Thyroid gland (tissue), 4 donors: ENCODE results near the gene TXNDC11. TPM values are rescaled to one million over a fixed set of nuclear protein-coding genes. Genes with fewer than 3 reads are reported as not detected.
A peak's percentile ranks its signal among the peaks of the same experiment; 100 is the strongest.

Experiments used
- DNase-seq, 2 donors: peaks; one replicate each; pipeline ENCODE4 v3.0.0-alpha.2; 2019
- H3K27ac ChIP-seq, 3 donors: fragments of 200-600 bp; sonication (generic); 1 replicate in 2 of 3; 2 replicates in 1 of 3; pipeline ENCODE4 v1.5.1; 2016 to 2019; ENCODE audit warnings: mild to moderate bottlenecking in 1 of 3, moderate library complexity in 1 of 3
- H3K27me3 ChIP-seq: fragments of 200-600 bp; sonication (generic); one replicate; pipeline ENCODE4 v1.5.1; 2019
- H3K36me3 ChIP-seq, 2 donors: fragments of 200-600 bp; sonication (generic); one replicate each; pipeline ENCODE4 v1.5.1; 2016 to 2019
- H3K4me1 ChIP-seq, 2 donors: fragments of 200-600 bp; sonication (generic); one replicate each; pipeline ENCODE4 v1.5.1; 2017 to 2019
- H3K4me3 ChIP-seq, 3 donors: fragments of 200-600 bp; sonication (generic); replicated peaks in 1 of 3; 1 replicate in 2 of 3; 2 replicates in 1 of 3; pipeline ENCODE4 v1.5.1; 2016; ENCODE audit warnings: mild to moderate bottlenecking in 1 of 3
- H3K9me3 ChIP-seq: fragments of 200-600 bp; sonication (generic); one replicate; pipeline ENCODE4 v1.5.1; 2017
- CTCF ChIP-seq, 6 experiments: fragments of 200-600 bp in 3 of 6; fragments of 450-650 bp in 3 of 6; sonication (generic) in 3 of 6; IDR thresholded peaks; one replicate each; pipeline ENCODE4 v1.5.1; 2016 to 2019; ENCODE audit warnings: antibody characterized with exemption in 6 of 6, mild to moderate bottlenecking in 2 of 6, inconsistent platforms in 1 of 6, moderate library complexity in 1 of 6
- POLR2A ChIP-seq, 2 donors: fragments of 450-650 bp; IDR thresholded peaks; one replicate each; pipeline ENCODE4 v1.6.1; 2017; ENCODE audit warnings: antibody characterized with exemption in 2 of 2, mild to moderate bottlenecking in 2 of 2, moderate library complexity in 1 of 2
- WGBS, 2 donors: methylation state at CpG; one replicate each; pipeline ENCODE4 v1.1.5; 2017; 5-methylcytosine and 5-hydroxymethylcytosine counted together
- intact Hi-C: fragments of 100-400 bp; cut with DNase I; formaldehyde crosslinking; loops from one replicate; pipeline ENCODE4 v1.15.1; 2023
- total RNA-seq, 4 donors: library from RNA; depleted of rRNA; stranded (reverse); fragments of >200 nt; gene quantifications; one replicate each; pipeline ENCODE4 v1.2.3, GENCODE V29; 2016

TXNDC11 gene
- total RNA-seq, 4 donors from 2014 or later, result 77.3 to 135 (median 115) TPM

GRCh38 chr16:11679941-11680911 lies 62.4 kb downstream of the TXNDC11 start:
- no peaks in the 10 kb centered on the region for H3K27me3 ChIP-seq
- intact Hi-C loops, result no loop called here
- H3K9me3 ChIP-seq, result no peaks in the 10 kb centered on the region
- peak overlapping the region in 2 of 3 donors; percentile 37 for H3K27ac ChIP-seq
- WGBS, 2 donors, result 82 to 90% methylated on average over 12 of the region's 12 CpGs
- DNase-seq, result no peak
- TF ChIP-seq POLR2A (IDR thresholded peaks at IDR 0.05), result no peak
- no peak for TF ChIP-seq CTCF (IDR thresholded peaks at IDR 0.05)
- H3K36me3 ChIP-seq, result peaks cover 54 to 72% of the 10 kb centered on the region in 2 donors
- H3K4me1 ChIP-seq, result peaks cover 12 to 44% of the 10 kb centered on the region in 2 donors
- no peak overlapping the region for H3K4me3 ChIP-seq

GRCh38 chr16:11679250-11679649 lies 63.4 kb downstream of the TXNDC11 start:
- intact Hi-C loops, result no loop called here
- TF ChIP-seq POLR2A (IDR thresholded peaks at IDR 0.05) (no peak), CTCF (IDR thresholded peaks at IDR 0.05) (no peak)
- peak overlapping the region in 2 of 3 donors; percentile 37 to 74 for H3K27ac ChIP-seq
- H3K27me3 ChIP-seq, result no peaks in the 10 kb centered on the region
- H3K4me3 ChIP-seq, result no peak overlapping the region
- no peak for DNase-seq
- peaks cover 12 to 44% of the 10 kb centered on the region in 2 donors for H3K4me1 ChIP-seq
- no peaks in the 10 kb centered on the region for H3K9me3 ChIP-seq
- peaks cover 46 to 63% of the 10 kb centered on the region in 2 donors for H3K36me3 ChIP-seq
- 75 to 87% methylated on average over 3 to 13 of the region's 13 CpGs for WGBS, 2 donors

- 76 to 81% methylated on average over 18 of the region's 18 CpGs for WGBS, 2 donors
- no peak overlapping the region for H3K4me3 ChIP-seq
- peaks cover 16 to 50% of the 10 kb centered on the region in 2 donors for H3K4me1 ChIP-seq
- intact Hi-C loops, result no loop called here
- peaks cover 35 to 52% of the 10 kb centered on the region in 2 donors for H3K36me3 ChIP-seq
- peak overlapping the region; percentile 12 to 74 (median 33) for H3K27ac ChIP-seq
- H3K27me3 ChIP-seq, result no peaks in the 10 kb centered on the region
- peak; percentile 28 to 61 for DNase-seq
- TF ChIP-seq CTCF (IDR thresholded peaks at IDR 0.05), result no peak
- no peak for TF ChIP-seq POLR2A (IDR thresholded peaks at IDR 0.05)
- H3K9me3 ChIP-seq, result no peaks in the 10 kb centered on the region
These were observed 64.4 kb downstream of the TXNDC11 start for GRCh38 chr16:11677959-11678881.

GRCh38 chr16:11677451-11677951 lies 65.2 kb downstream of the TXNDC11 start:
- peaks cover 33 to 46% of the 10 kb centered on the region in 2 donors for H3K36me3 ChIP-seq
- no peaks in the 10 kb centered on the region for H3K27me3 ChIP-seq
- peak overlapping the region; percentile 1 to 74 (median 33) for H3K27ac ChIP-seq
- 75% methylated on average over 9 of the region's 9 CpGs for WGBS, 2 donors
- intact Hi-C loops, result no loop called here
- TF ChIP-seq POLR2A (IDR thresholded peaks at IDR 0.05), result no peak
- no peak for TF ChIP-seq CTCF (IDR thresholded peaks at IDR 0.05)
- DNase-seq, result no peak
- no peaks in the 10 kb centered on the region for H3K9me3 ChIP-seq
- H3K4me3 ChIP-seq, result no peak overlapping the region
- peaks cover 23 to 57% of the 10 kb centered on the region in 2 donors for H3K4me1 ChIP-seq
